K562 (cell line): ENCODE data around the gene LCLAT1. TPM values are rescaled to one million over a fixed set of nuclear protein-coding genes. Genes with fewer than 3 reads are reported as not detected.

ENCODE experiments used
- ARID1B ChIP-seq: fragments of 450-650 bp; IDR thresholded peaks from 2 replicates; pipeline ENCODE4 v1.6.1; 2016; ENCODE audit warnings: antibody characterized with exemption, mild to moderate bottlenecking, inconsistent platforms
- ATF1 ChIP-seq, 2 experiments: fragments of 450-650 bp in 1 of 2; IDR thresholded peaks; 2 replicates each; pipeline ENCODE4 v1.6.1; 2016; ENCODE audit warnings: missing compliant biosample characterization in 1 of 2, missing genetic modification characterization in 1 of 2
- BDP1 ChIP-seq: IDR thresholded peaks from 3 replicates; pipeline ENCODE4 v1.6.1; 2011; ENCODE audit not compliant: insufficient read length, insufficient read depth
- C11orf30 ChIP-seq: fragments of 450-650 bp; IDR thresholded peaks from 2 replicates; pipeline ENCODE4 v1.6.1; 2016; ENCODE audit warnings: low read depth, mild to moderate bottlenecking
- CBX3 ChIP-seq, 2 experiments: IDR thresholded peaks; 1 replicate in 1 of 2; 2 replicates in 1 of 2; pipeline ENCODE4 v1.6.1; 2012; ENCODE audit warnings: inconsistent platforms in 2 of 2, low read length in 2 of 2, borderline replicate concordance in 1 of 2, control low read depth in 1 of 2
- CBX8 ChIP-seq: fragments of 200-600 bp; sonication (generic); IDR thresholded peaks from 2 replicates; pipeline ENCODE4 v1.6.1; 2012; ENCODE audit warnings: borderline replicate concordance, mixed run types, low read depth, mild to moderate bottlenecking, moderate library complexity, mixed read lengths, low read length, control low read depth, inconsistent platforms; ENCODE audit not compliant: poor library complexity, severe bottlenecking; ENCODE audit errors: extremely low read depth
- DPF2 ChIP-seq: fragments of 450-650 bp; IDR thresholded peaks from 2 replicates; pipeline ENCODE4 v1.6.1; 2016
- FOXA1 ChIP-seq: fragments of 450-650 bp; IDR thresholded peaks from 2 replicates; pipeline ENCODE4 v1.6.1; 2016; ENCODE audit warnings: mild to moderate bottlenecking, borderline replicate concordance
- FOXM1 ChIP-seq, 2 experiments: fragments of 450-650 bp in 1 of 2; sonication (generic) in 1 of 2; formaldehyde crosslinking in 1 of 2; IDR thresholded peaks; 2 replicates each; pipeline versions ENCODE4 v1.6.1 to v1.9.0; 2017 to 2022; ENCODE audit warnings: low read depth in 2 of 2, mild to moderate bottlenecking in 2 of 2, missing genetic modification reagents in 1 of 2, moderate library complexity in 1 of 2
- KAT7 ChIP-seq: sonication (generic); formaldehyde crosslinking; IDR thresholded peaks from 2 replicates; pipeline ENCODE4 v1.8.0; 2022; ENCODE audit warnings: missing genetic modification reagents, mild to moderate bottlenecking, borderline replicate concordance
- KDM5B ChIP-seq: fragments of 200-600 bp; sonication (generic); IDR thresholded peaks from 2 replicates; pipeline ENCODE4 v1.6.1; 2012; ENCODE audit warnings: low read depth, mild to moderate bottlenecking, moderate library complexity, low read length, control low read depth, inconsistent platforms; ENCODE audit not compliant: insufficient replicate concordance
- KLF1 ChIP-seq: fragments of 450-650 bp; IDR thresholded peaks from 2 replicates; pipeline ENCODE4 v1.6.1; 2016; ENCODE audit warnings: missing genetic modification characterization, missing compliant biosample characterization
- LARP7 ChIP-seq: fragments of 450-650 bp; IDR thresholded peaks from 2 replicates; pipeline ENCODE4 v1.6.1; 2016
- MAFF ChIP-seq: IDR thresholded peaks from 2 replicates; pipeline ENCODE4 v1.6.1; 2012; ENCODE audit warnings: low read length, improper control_type of control experiment
- MEIS2 ChIP-seq: fragments of 450-650 bp; IDR thresholded peaks from 2 replicates; pipeline ENCODE4 v1.6.1; 2014; ENCODE audit warnings: mild to moderate bottlenecking; ENCODE audit not compliant: partially characterized antibody
- NFE2 ChIP-seq: IDR thresholded peaks from 2 replicates; pipeline ENCODE4 v1.6.1; 2014; ENCODE audit warnings: antibody characterized with exemption, low read depth
- NFE2L1 ChIP-seq: fragments of 450-650 bp; IDR thresholded peaks from 2 replicates; pipeline ENCODE4 v1.6.1; 2016; ENCODE audit warnings: missing genetic modification characterization, low read depth, mild to moderate bottlenecking, missing compliant biosample characterization, moderate library complexity, borderline replicate concordance
- NR1H2 ChIP-seq: sonication (generic); formaldehyde crosslinking; IDR thresholded peaks from 2 replicates; pipeline ENCODE4 v1.4.0; 2020; ENCODE audit warnings: mild to moderate bottlenecking, missing genetic modification reagents
- PHB2 ChIP-seq: fragments of 450-650 bp; IDR thresholded peaks from 2 replicates; pipeline ENCODE4 v1.6.1; 2017; ENCODE audit warnings: low read depth
- POLR2AphosphoS2 ChIP-seq: IDR thresholded peaks from 2 replicates; pipeline ENCODE4 v1.6.1; 2012; ENCODE audit warnings: low read length, improper control_type of control experiment
- POLR3A ChIP-seq: IDR thresholded peaks from 2 replicates; pipeline ENCODE4 v1.6.1; 2011; ENCODE audit warnings: borderline replicate concordance, mild to moderate bottlenecking, moderate library complexity; ENCODE audit not compliant: insufficient read length, insufficient read depth; ENCODE audit errors: extremely low read depth
- RB1 ChIP-seq: fragments of 450-650 bp; IDR thresholded peaks from 2 replicates; pipeline ENCODE4 v1.6.1; 2017; ENCODE audit warnings: low read depth, mild to moderate bottlenecking
- SMAD4 ChIP-seq: fragments of 250-450 bp; sonication (Bioruptor Pico); conservative IDR thresholded peaks from 2 replicates; pipeline ENCODE4 v1.8.0; 2021; ENCODE audit warnings: inconsistent platforms, mild to moderate bottlenecking, moderate library complexity
- TRIM24 ChIP-seq, 2 experiments: fragments of 450-650 bp; IDR thresholded peaks; 2 replicates each; pipeline ENCODE4 v1.6.1; 2016
- ZFP36 ChIP-seq: fragments of 150-350 bp; IDR thresholded peaks from 2 replicates; pipeline ENCODE4 v1.6.1; 2018; ENCODE audit warnings: low read length, low read depth; ENCODE audit not compliant: partially characterized antibody
- ZKSCAN1 ChIP-seq: fragments of 150-350 bp; IDR thresholded peaks from 2 replicates; pipeline ENCODE4 v1.6.1; 2016; ENCODE audit warnings: low read depth, low read length
- ZNF232 ChIP-seq: sonication (generic); formaldehyde crosslinking; IDR thresholded peaks from 2 replicates; pipeline ENCODE4 v1.8.0; 2022; ENCODE audit warnings: mild to moderate bottlenecking, missing genetic modification reagents
- polyA plus RNA-seq, 8 experiments: library from polyadenylated mRNA; depleted of rRNA in 4 of 8; stranded (reverse) in 5 of 8; unstranded in 3 of 8; fragments of >200 nt; fragmentation: Nextera tagmentation in 2 of 8; fragmentation: Illumina TruSeq in 1 of 8; extraction: Ambion mirVana in 2 of 8; extraction: Trizol in 1 of 8; gene quantifications; 2 replicates each; pipeline versions ENCODE4 v1.2.1 to v1.2.3, GENCODE V29; 2011 to 2014; ENCODE audit warnings: inconsistent platforms in 1 of 8, missing spikeins in 1 of 8
- total RNA-seq, 7 experiments: library from RNA; depleted of rRNA in 6 of 7; stranded (reverse); fragments of >200 nt in 6 of 7; fragmentation: Illumina TruSeq in 2 of 7; extraction: Trizol in 2 of 7; gene quantifications; 2 replicates each; pipeline versions ENCODE4 v1.2.1 to v1.2.3, GENCODE V29; 2011 to 2021; ENCODE audit warnings: low replicate concordance in 1 of 7
- TF ChIP-seq, protein P1 (sequence below): fragments of 250-450 bp; sonication (Bioruptor Pico); IDR thresholded peaks from 2 replicates; pipeline ENCODE4 v1.5.0; 2021; ENCODE audit warnings: mild to moderate bottlenecking, moderate library complexity

The LCLAT1 gene
- total and polyA plus RNA-seq, 9 of the 15 experiments (the other 6 are each of a cell fraction or from before 2014, with no cell fraction given) = 8.9 to 63.3 (median 25.4) TPM

DNA sequence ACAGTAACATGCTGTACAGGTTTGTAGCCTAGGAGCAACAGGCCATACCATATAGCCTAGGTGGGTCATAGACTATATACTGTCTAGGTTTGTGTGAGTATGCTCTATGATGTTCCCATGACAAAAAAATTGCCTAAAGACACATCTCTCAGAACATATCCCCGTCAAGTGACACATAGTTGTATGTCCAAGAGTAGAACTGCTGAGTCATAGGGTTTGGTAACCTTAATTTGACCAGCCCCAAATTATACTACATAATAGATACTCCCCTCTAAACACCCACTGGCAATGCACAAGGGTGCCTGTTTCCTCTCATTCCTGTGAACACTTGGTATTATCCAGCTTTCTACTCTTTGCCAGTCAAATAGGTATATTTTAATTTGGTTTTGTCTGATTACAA lies 161.6 kb downstream of the LCLAT1 start (continued):
- TF ChIP-seq C11orf30 (peak; percentile 95), SMAD4 (CRISPR knock-in tag) (no peak), DPF2 (peak; percentile 34; the same call in 1 of the 2 replicates), NFE2L1 (tag) (peak; percentile 86), CBX8 (no peak), TRIM24 (IDR thresholded peaks at IDR 0.05) (0 out of 4 replicates have a peak, but pooled peaks of 1 of the 2 experiments have one; percentile 20), KDM5B (no peak), KAT7 (no peak), KLF1 (no peak), NR1H2 (CRISPR knock-in tag) (no peak), FOXA1 (no peak), ZKSCAN1 (no peak), ZNF232 (CRISPR knock-in tag) (no peak), POLR3A (no peak), ATF1 (CRISPR knock-in tag; IDR thresholded peaks at IDR 0.05) (no peak), ATF1 (tag; IDR thresholded peaks at IDR 0.05) (0 out of 2 replicates have a peak, but pooled peaks have one; percentile 14), ARID1B (0 out of 2 replicates have a peak, but pooled peaks have one; percentile 23), NFE2 (peak; percentile 90), RB1 (no peak), BDP1 (no peak), FOXM1 (IDR thresholded peaks at IDR 0.05; ENCODE audit: low read depth) (no peak), FOXM1 (CRISPR knock-in tag; IDR thresholded peaks at IDR 0.05; ENCODE audit: low read depth) (no peak), PHB2 (no peak), MAFF (peak; percentile 90), LARP7 (no peak), ZFP36 (no peak), MEIS2 (no peak), POLR2AphosphoS2 (no peak), CBX3 (IDR thresholded peaks at IDR 0.05; ENCODE audit: borderline replicate concordance in 1 of 2, low read length in 2 of 2) (no peak)
- TF ChIP-seq, protein P1, sequence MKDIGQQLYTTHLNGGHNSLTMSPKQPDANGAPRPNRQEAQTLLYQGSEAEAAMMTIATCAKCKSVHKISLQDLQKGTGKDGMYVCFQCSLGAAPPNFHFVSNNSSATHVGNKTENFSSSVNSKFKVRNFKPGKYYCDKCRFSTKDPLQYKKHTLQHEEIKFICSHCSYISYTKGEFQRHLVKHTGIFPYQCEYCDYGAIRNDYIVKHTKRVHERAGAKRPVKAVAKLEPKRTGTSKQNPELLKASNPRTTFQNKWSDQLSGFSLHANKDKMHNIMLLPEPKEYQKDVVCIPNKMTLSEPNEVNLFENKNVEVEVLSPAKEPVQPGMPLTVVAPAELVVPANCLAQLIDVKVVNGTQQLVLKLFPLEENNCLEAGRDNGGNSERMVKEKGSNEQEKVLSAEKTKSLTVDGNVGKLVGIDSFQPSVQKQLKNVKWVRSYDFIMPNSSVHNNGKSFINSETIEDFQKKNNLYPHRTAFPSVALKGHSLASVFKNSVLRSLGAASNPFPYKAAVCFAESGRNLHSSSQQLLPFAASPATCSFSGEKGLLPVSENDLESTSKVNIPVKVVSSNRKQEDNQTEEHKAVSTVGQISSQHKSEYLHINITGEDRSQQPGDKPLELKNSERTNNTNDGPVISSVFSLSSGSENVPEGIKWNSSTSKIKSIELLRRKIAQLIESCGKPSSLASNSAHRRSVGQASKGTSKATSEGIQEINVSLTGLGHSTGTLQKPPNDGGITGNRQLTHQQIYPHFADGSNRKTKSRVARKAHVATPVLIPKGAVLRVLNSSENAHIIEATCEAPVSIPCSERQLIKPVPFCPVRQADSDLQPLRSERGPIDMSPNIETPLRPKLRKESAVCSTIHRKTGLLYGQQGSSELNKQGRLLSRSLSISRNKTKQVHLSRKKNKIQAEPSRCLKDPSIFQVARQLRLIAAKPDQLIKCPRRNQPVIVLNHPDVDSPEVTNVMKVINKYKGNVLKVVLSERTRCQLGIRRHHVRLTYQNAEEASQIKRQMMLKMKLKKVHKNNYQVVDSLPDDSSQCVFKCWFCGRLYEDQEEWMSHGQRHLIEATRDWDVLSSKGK (CRISPR knock-in tag) = no peak
